CD4-positive, alpha-beta memory T cell (primary cell): ENCODE measurements around the gene NAA30. TPM values are rescaled to one million over a fixed set of nuclear protein-coding genes. Genes with fewer than 3 reads are reported as not detected.

Experiments used
- CTCF ChIA-PET: fragments of 350-600 bp; sonication (Branson Sonifier 250); formaldehyde crosslinking; loops from one replicate; lab custom pipeline; 2021; ENCODE audit warnings: inconsistent platforms; ENCODE audit not compliant: partially characterized antibody; lab: Charles Lee
- POLR2A ChIA-PET: fragments of 350-600 bp; sonication (Branson Sonifier 250); formaldehyde crosslinking; loops from one replicate; lab custom pipeline; 2021; ENCODE audit not compliant: partially characterized antibody; lab: Charles Lee
- DNase-seq, 5 donors: peaks; one replicate each; pipeline versions ENCODE4 v3.0.0 to v3.0.0-alpha.2; 2020 to 2022; ENCODE audit warnings: mixed read lengths in 1 of 5
- H3K27ac ChIP-seq: one replicate; pipeline ENCODE4 v1.7.0; 2013; ENCODE audit warnings: low read depth, low read length
- H3K27me3 ChIP-seq: 2 replicates; pipeline ENCODE4 v1.7.0; 2013; ENCODE audit warnings: mild to moderate bottlenecking, low read length, moderate library complexity; ENCODE audit not compliant: insufficient read depth
- H3K36me3 ChIP-seq: 2 replicates; pipeline ENCODE4 v1.7.0; 2013; ENCODE audit warnings: mild to moderate bottlenecking, low read length, moderate library complexity; ENCODE audit not compliant: insufficient read depth
- H3K4me1 ChIP-seq: 2 replicates; pipeline ENCODE4 v1.7.0; 2013; ENCODE audit warnings: mild to moderate bottlenecking, low read length, moderate library complexity; ENCODE audit not compliant: insufficient read depth
- H3K4me3 ChIP-seq, 2 donors: one replicate each; pipeline ENCODE4 v1.7.0; 2013; ENCODE audit warnings: low read length in 2 of 2, mild to moderate bottlenecking in 1 of 2
- H3K9me3 ChIP-seq, 2 donors: one replicate each; pipeline ENCODE4 v1.7.0; 2013; ENCODE audit warnings: low read length in 2 of 2, control low read depth in 1 of 2; ENCODE audit not compliant: control insufficient read depth in 1 of 2
- H3K27ac Mint-ChIP-seq, 7 donors: one replicate each; pipeline ENCODE4 v1.8.0; 2020 to 2021; ENCODE audit warnings: mixed read lengths in 7 of 7, mild to moderate bottlenecking in 6 of 7, inconsistent platforms in 3 of 7, moderate library complexity in 3 of 7
- H3K27me3 Mint-ChIP-seq, 2 donors: one replicate each; pipeline ENCODE4 v1.8.0; 2020 to 2021; ENCODE audit warnings: mixed read lengths in 2 of 2
- H3K36me3 Mint-ChIP-seq, 2 donors: one replicate each; pipeline ENCODE4 v1.8.0; 2020 to 2021; ENCODE audit warnings: mixed read lengths in 2 of 2, inconsistent platforms in 1 of 2, mild to moderate bottlenecking in 1 of 2
- H3K4me1 Mint-ChIP-seq, 4 donors: one replicate each; pipeline ENCODE4 v1.8.0; 2020 to 2021; ENCODE audit warnings: mixed read lengths in 4 of 4, mild to moderate bottlenecking in 1 of 4
- H3K4me3 Mint-ChIP-seq, 8 donors: one replicate each; pipeline ENCODE4 v1.8.0; 2020 to 2021; ENCODE audit warnings: mixed read lengths in 8 of 8, mild to moderate bottlenecking in 7 of 8, moderate library complexity in 6 of 8, inconsistent platforms in 3 of 8
- H3K9me3 Mint-ChIP-seq, 8 donors: one replicate each; pipeline ENCODE4 v1.8.0; 2020 to 2021; ENCODE audit warnings: mixed read lengths in 8 of 8, mild to moderate bottlenecking in 5 of 8, inconsistent platforms in 3 of 8, moderate library complexity in 1 of 8
- intact Hi-C: fragments of 100-400 bp; cut with micrococcal nuclease; formaldehyde crosslinking; loops from one replicate; pipeline ENCODE4 v1.15.1; 2023
- polyA plus RNA-seq, 2 donors: library from polyadenylated mRNA; unstranded; fragments of 300-500 nt; fragmentation: Illumina TruSeq; gene quantifications; one replicate each; pipeline ENCODE4 v1.2.3, GENCODE V29; 2021
- total RNA-seq, 2 experiments: library from RNA; stranded (reverse); gene quantifications; one replicate each; pipeline ENCODE4 v1.2.3, GENCODE V29; 2021

NAA30 gene
- total and polyA plus RNA-seq, 4 experiments from 2014 or later = 10.0 to 21.8 (median 16.1) TPM

- H3K4me1 ChIP-seq = no peaks in the 10 kb centered on the region
- DNase-seq = no peak
- H3K27ac ChIP-seq = no peak overlapping the region
- Mint-ChIP-seq H3K4me1 (no peaks in the 10 kb centered on the region), H3K27ac (no peak overlapping the region), H3K27me3 (peaks cover 0 to 6% of the 10 kb centered on the region in 2 donors), H3K4me3 (no peak overlapping the region), H3K9me3 (peaks cover 0 to 7% (median 1%) of the 10 kb centered on the region in 8 donors), H3K36me3 (no peaks in the 10 kb centered on the region)
- CTCF ChIA-PET = no interaction called here
- intact Hi-C loops = no loop called here
- no peak overlapping the region for H3K4me3 ChIP-seq
- no peaks in the 10 kb centered on the region for H3K9me3 ChIP-seq
- no peaks in the 10 kb centered on the region for H3K36me3 ChIP-seq
- H3K27me3 ChIP-seq = no peaks in the 10 kb centered on the region
- POLR2A ChIA-PET = no interaction called here
These were observed 45.5 kb downstream of the NAA30 start for GRCh38 chr14:57435923-57436322.

- H3K4me1 Mint-ChIP-seq = no peaks in the 10 kb centered on the region
- no peak overlapping the region for H3K4me3 Mint-ChIP-seq
- H3K36me3 Mint-ChIP-seq = peaks cover 0 to 3% of the 10 kb centered on the region in 2 donors
- peaks cover 2 to 4% of the 10 kb centered on the region in 2 donors for H3K27me3 Mint-ChIP-seq
- intact Hi-C loops = no loop called here
- ChIA-PET CTCF (no interaction called here), POLR2A (no interaction called here)
- H3K27ac ChIP-seq = no peak overlapping the region
- no peaks in the 10 kb centered on the region for H3K9me3 ChIP-seq
- H3K27ac Mint-ChIP-seq = no peak overlapping the region
- DNase-seq = no peak
- no peaks in the 10 kb centered on the region for H3K27me3 ChIP-seq
- no peak overlapping the region for H3K4me3 ChIP-seq
- H3K36me3 ChIP-seq = no peaks in the 10 kb centered on the region
- H3K9me3 Mint-ChIP-seq = peaks cover 0 to 7% (median 0%) of the 10 kb centered on the region in 8 donors
- no peaks in the 10 kb centered on the region for H3K4me1 ChIP-seq
These were observed 71.5 kb downstream of the NAA30 start for GRCh38 chr14:57461777-57462320.

- H3K27me3 Mint-ChIP-seq = peaks cover 2 to 4% of the 10 kb centered on the region in 2 donors
- POLR2A ChIA-PET = no interaction called here
- CTCF ChIA-PET = no interaction called here
- intact Hi-C loops = no loop called here
- Histone ChIP-seq H3K4me3 (no peak overlapping the region), H3K9me3 (no peaks in the 10 kb centered on the region), H3K36me3 (no peaks in the 10 kb centered on the region), H3K27me3 (no peaks in the 10 kb centered on the region), H3K27ac (no peak overlapping the region), H3K4me1 (no peaks in the 10 kb centered on the region)
- H3K4me3 Mint-ChIP-seq = no peak overlapping the region
- H3K4me1 Mint-ChIP-seq = no peaks in the 10 kb centered on the region
- peaks cover 0 to 5% (median 0%) of the 10 kb centered on the region in 8 donors for H3K9me3 Mint-ChIP-seq
- H3K27ac Mint-ChIP-seq = no peak overlapping the region
- H3K36me3 Mint-ChIP-seq = peaks cover 0 to 3% of the 10 kb centered on the region in 2 donors
- DNase-seq = no peak
These were observed 72.2 kb downstream of the NAA30 start for GRCh38 chr14:57462551-57462950.

GRCh38 chr14:57464008-57464730 is 73.8 kb downstream of the NAA30 start:
- H3K36me3 ChIP-seq = no peaks in the 10 kb centered on the region
- ChIA-PET POLR2A (no interaction called here), CTCF (no interaction called here)
- Mint-ChIP-seq H3K9me3 (peaks cover 0 to 5% (median 0%) of the 10 kb centered on the region in 8 donors), H3K4me3 (no peak overlapping the region), H3K4me1 (no peaks in the 10 kb centered on the region), H3K36me3 (peaks cover 0 to 3% of the 10 kb centered on the region in 2 donors), H3K27ac (no peak overlapping the region), H3K27me3 (peaks cover 2 to 4% of the 10 kb centered on the region in 2 donors)
- H3K27me3 ChIP-seq = no peaks in the 10 kb centered on the region
- intact Hi-C loops = no loop called here
- H3K27ac ChIP-seq = no peak overlapping the region
- H3K4me1 ChIP-seq = no peaks in the 10 kb centered on the region
- no peaks in the 10 kb centered on the region for H3K9me3 ChIP-seq
- no peak overlapping the region for H3K4me3 ChIP-seq
- DNase-seq = no peak

Other genes with a start within 250 kb of the NAA30 start
- 10 to 100 TPM; 48.3 to 51.4 TPM for gene EXOC5, start 121.7 kb upstream of the NAA30 start, total RNA-seq
- 10 to 100 TPM; 49.9 to 66.3 TPM for gene EXOC5, start 121.7 kb upstream of the NAA30 start, polyA plus RNA-seq
- 10 to 100 TPM; 49.5 to 57.5 TPM for gene AP5M1, start 121.6 kb upstream of the NAA30 start, total RNA-seq
- 10 to 100 TPM; 39.0 to 48.2 TPM for gene AP5M1, start 121.6 kb upstream of the NAA30 start, polyA plus RNA-seq
- not detected for gene CCDC198, start 103.3 kb downstream of the NAA30 start, total RNA-seq
- gene CCDC198, start 103.3 kb downstream of the NAA30 start, polyA plus RNA-seq = not detected